Measurements from ENCODE around the gene ZCCHC12. TPM values are rescaled to one million over a fixed set of nuclear protein-coding genes. Genes with fewer than 3 reads are reported as not detected.

Gene ZCCHC12
- total RNA-seq, 1 donor from 2014 or later = not detected

- H3K4me1 Mint-ChIP-seq (ENCODE audit: low read depth) = no peaks in the 10 kb centered on the region
- TF ChIP-seq CTCF (IDR thresholded peaks at IDR 0.05) = no peak
- no peaks in the 10 kb centered on the region for H3K36me3 Mint-ChIP-seq (ENCODE audit: low read depth)
- no peak for DNase-seq (ENCODE audit: low spot score)
- no peak overlapping the region for H3K4me3 Mint-ChIP-seq (ENCODE audit: unreplicated experiment)
- peaks cover 6% of the 10 kb centered on the region for H3K9me3 Mint-ChIP-seq (ENCODE audit: low read depth)
- peaks cover 1% of the 10 kb centered on the region for H3K27me3 Mint-ChIP-seq (ENCODE audit: low read depth)
- H3K27ac Mint-ChIP-seq (ENCODE audit: unreplicated experiment) = no peak overlapping the region
Observed at GRCh38 chrX:118861338-118861737, 37.7 kb downstream of the ZCCHC12 start.

DNA sequence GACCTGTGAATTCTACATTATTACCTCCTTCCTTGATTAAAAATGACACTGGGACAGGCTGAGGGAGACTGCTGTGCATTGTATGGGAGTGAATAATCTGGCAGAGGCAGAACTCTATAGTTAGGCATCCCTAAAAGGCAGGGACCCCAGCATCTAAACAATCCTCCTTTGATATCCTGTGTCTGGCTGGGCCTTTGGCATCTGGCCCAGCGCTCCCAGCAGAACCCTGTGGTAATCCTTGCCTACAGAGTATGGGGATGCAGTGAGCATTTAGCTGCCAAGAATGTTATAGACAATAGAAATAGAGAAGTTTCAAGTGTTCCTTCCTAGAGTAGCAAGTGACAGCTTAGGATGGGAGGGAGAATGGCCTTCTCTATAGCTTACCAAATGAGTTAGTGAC lies 38.5 kb downstream of the ZCCHC12 start:
- no peak for DNase-seq (ENCODE audit: low spot score)
- peaks cover 6% of the 10 kb centered on the region for H3K9me3 Mint-ChIP-seq (ENCODE audit: low read depth)
- no peak overlapping the region for H3K4me3 Mint-ChIP-seq (ENCODE audit: unreplicated experiment)
- no peaks in the 10 kb centered on the region for H3K4me1 Mint-ChIP-seq (ENCODE audit: low read depth)
- H3K36me3 Mint-ChIP-seq (ENCODE audit: low read depth) = no peaks in the 10 kb centered on the region
- H3K27me3 Mint-ChIP-seq (ENCODE audit: low read depth) = peaks cover 5% of the 10 kb centered on the region
- TF ChIP-seq CTCF (IDR thresholded peaks at IDR 0.05) = no peak
- H3K27ac Mint-ChIP-seq (ENCODE audit: unreplicated experiment) = no peak overlapping the region

GRCh38 chrX:118862979-118863378 lies 39.4 kb downstream of the ZCCHC12 start:
- DNase-seq (ENCODE audit: low spot score) = no peak
- no peaks in the 10 kb centered on the region for H3K4me1 Mint-ChIP-seq (ENCODE audit: low read depth)
- H3K27ac Mint-ChIP-seq (ENCODE audit: unreplicated experiment) = no peak overlapping the region
- H3K4me3 Mint-ChIP-seq (ENCODE audit: unreplicated experiment) = no peak overlapping the region
- peaks cover 6% of the 10 kb centered on the region for H3K9me3 Mint-ChIP-seq (ENCODE audit: low read depth)
- peaks cover 5% of the 10 kb centered on the region for H3K27me3 Mint-ChIP-seq (ENCODE audit: low read depth)
- H3K36me3 Mint-ChIP-seq (ENCODE audit: low read depth) = no peaks in the 10 kb centered on the region
- TF ChIP-seq CTCF (IDR thresholded peaks at IDR 0.05) = no peak

- Mint-ChIP-seq H3K36me3 (ENCODE audit: low read depth) (no peaks in the 10 kb centered on the region), H3K4me1 (ENCODE audit: low read depth) (no peaks in the 10 kb centered on the region), H3K9me3 (ENCODE audit: low read depth) (peaks cover 8% of the 10 kb centered on the region), H3K27ac (ENCODE audit: unreplicated experiment) (no peak overlapping the region), H3K4me3 (ENCODE audit: unreplicated experiment) (no peak overlapping the region), H3K27me3 (ENCODE audit: low read depth) (peaks cover 5% of the 10 kb centered on the region)
- no peak for TF ChIP-seq CTCF (IDR thresholded peaks at IDR 0.05)
- DNase-seq (ENCODE audit: low spot score) = no peak
Observed at GRCh38 chrX:118864063-118864635, 40.5 kb downstream of the ZCCHC12 start.

DNA sequence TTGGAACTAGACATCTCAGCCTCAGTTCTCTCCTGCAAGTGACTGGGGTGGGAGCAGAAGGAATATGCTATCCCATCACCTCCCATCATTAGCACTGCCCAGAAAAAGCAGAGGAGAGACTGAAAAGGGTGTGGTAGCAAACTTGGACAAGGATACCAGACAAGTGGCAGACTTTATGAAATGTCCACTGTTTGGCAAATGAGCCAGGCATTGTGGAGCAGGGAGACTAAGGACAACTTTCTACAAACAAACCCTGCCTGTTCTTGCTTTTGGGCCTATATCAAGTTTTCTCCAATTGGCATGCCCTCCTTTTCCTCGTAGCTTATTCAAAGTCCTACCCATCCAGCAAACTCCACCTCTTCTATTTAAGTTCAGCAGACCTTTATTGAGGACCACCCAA lies 41.6 kb downstream of the ZCCHC12 start:
- Mint-ChIP-seq H3K9me3 (ENCODE audit: low read depth) (peaks cover 2% of the 10 kb centered on the region), H3K27me3 (ENCODE audit: low read depth) (peaks cover 5% of the 10 kb centered on the region), H3K4me3 (ENCODE audit: unreplicated experiment) (no peak overlapping the region), H3K36me3 (ENCODE audit: low read depth) (no peaks in the 10 kb centered on the region), H3K4me1 (ENCODE audit: low read depth) (no peaks in the 10 kb centered on the region), H3K27ac (ENCODE audit: unreplicated experiment) (no peak overlapping the region)
- TF ChIP-seq CTCF (IDR thresholded peaks at IDR 0.05) = no peak
- DNase-seq (ENCODE audit: low spot score) = no peak

All from chondrocyte (in vitro differentiated cells).